Endothelial cell of umbilical vein (primary cell): Measurements from ENCODE around the gene ACAT2.

Source experiments
- EZH2 ChIP-seq: IDR thresholded peaks from 2 replicates; pipeline ENCODE4 v1.6.1; 2012; ENCODE audit warnings: borderline replicate concordance, low read depth, mild to moderate bottlenecking, moderate library complexity, low read length, inconsistent platforms; ENCODE audit not compliant: severe bottlenecking
- JUN ChIP-seq: IDR thresholded peaks from 2 replicates; pipeline ENCODE4 v1.6.1; 2011; ENCODE audit warnings: borderline replicate concordance, low read depth; ENCODE audit not compliant: insufficient read length, insufficient read depth
- MYC ChIP-seq: IDR thresholded peaks from one replicate; pipeline ENCODE4 v1.6.1; 2011; ENCODE audit warnings: mild to moderate bottlenecking, low read depth, low read length
- POLR2A ChIP-seq: IDR thresholded peaks from 2 replicates; pipeline ENCODE4 v1.6.1; 2012; ENCODE audit warnings: low read depth, mild to moderate bottlenecking, control low read depth, low read length
- POLR2AphosphoS5 ChIP-seq: IDR thresholded peaks from 2 replicates; pipeline ENCODE4 v1.6.1; 2012; ENCODE audit warnings: low read depth, mild to moderate bottlenecking, control low read depth, low read length, moderate library complexity; ENCODE audit not compliant: insufficient read depth
- TF ChIP-seq, protein P1 (sequence below), 2 donors: IDR thresholded peaks; 1 replicate in 1 of 2; 2 replicates in 1 of 2; pipeline ENCODE4 v1.5.1; 2011; ENCODE audit warnings: low read length in 2 of 2, mild to moderate bottlenecking in 2 of 2, moderate library complexity in 2 of 2, control low read depth in 1 of 2, inconsistent platforms in 1 of 2, low read depth in 1 of 2; ENCODE audit not compliant: insufficient read depth in 1 of 2; ENCODE audit errors: extremely low read depth in 1 of 2

DNA sequence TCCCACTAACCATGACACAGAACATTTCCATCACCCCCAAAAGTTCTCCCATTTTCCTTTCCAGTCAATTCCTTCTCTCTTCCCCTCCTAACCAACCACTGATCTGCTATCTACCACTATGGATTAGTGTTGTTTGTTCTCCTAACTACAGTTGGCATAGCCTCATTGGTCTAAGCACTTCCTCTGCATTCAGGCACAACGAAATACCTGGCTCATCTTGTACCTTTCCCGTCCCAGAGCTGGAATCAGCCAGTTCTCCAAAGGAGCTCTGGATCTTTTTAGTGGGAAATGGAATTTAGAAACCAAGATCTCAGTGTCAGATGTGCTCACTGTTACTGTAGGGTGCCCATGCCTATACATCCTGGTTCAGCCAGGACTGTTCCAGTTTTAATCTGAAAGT, 38.6 kb upstream of the ACAT2 start:
- TF ChIP-seq, protein P1, sequence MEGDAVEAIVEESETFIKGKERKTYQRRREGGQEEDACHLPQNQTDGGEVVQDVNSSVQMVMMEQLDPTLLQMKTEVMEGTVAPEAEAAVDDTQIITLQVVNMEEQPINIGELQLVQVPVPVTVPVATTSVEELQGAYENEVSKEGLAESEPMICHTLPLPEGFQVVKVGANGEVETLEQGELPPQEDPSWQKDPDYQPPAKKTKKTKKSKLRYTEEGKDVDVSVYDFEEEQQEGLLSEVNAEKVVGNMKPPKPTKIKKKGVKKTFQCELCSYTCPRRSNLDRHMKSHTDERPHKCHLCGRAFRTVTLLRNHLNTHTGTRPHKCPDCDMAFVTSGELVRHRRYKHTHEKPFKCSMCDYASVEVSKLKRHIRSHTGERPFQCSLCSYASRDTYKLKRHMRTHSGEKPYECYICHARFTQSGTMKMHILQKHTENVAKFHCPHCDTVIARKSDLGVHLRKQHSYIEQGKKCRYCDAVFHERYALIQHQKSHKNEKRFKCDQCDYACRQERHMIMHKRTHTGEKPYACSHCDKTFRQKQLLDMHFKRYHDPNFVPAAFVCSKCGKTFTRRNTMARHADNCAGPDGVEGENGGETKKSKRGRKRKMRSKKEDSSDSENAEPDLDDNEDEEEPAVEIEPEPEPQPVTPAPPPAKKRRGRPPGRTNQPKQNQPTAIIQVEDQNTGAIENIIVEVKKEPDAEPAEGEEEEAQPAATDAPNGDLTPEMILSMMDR (IDR thresholded peaks at IDR 0.05; ENCODE audit: extremely low read depth in 1 of 2, insufficient read depth in 1 of 2, low read depth in 1 of 2, low read length in 2 of 2) = no peak
- TF ChIP-seq EZH2 (no peak), POLR2A (no peak), JUN (no peak), MYC (no peak), POLR2AphosphoS5 (no peak)
